Activated CD4-positive, CD25-positive, alpha-beta regulatory T cell treated with anti-CD3 and anti-CD28 coated beads, Interleukin-2, amount 50 U/mL, for 24 hours (primary cell): Measurements from ENCODE around the gene KYNU.
"Not testable (repeated sequence)": the region's sequence is repeated elsewhere in the genome, so short reads cannot be mapped to it uniquely, and the experiment has no call there.

Experiments
- ATAC-seq, 2 donors: fragments of 150-1000 bp; cut with Tn5 transposase; one replicate each; pipeline ENCODE4 v1.10.0; 2021; ENCODE audit warnings: mild to moderate bottlenecking in 1 of 2, moderate library complexity in 1 of 2

Gene KYNU

DNA sequence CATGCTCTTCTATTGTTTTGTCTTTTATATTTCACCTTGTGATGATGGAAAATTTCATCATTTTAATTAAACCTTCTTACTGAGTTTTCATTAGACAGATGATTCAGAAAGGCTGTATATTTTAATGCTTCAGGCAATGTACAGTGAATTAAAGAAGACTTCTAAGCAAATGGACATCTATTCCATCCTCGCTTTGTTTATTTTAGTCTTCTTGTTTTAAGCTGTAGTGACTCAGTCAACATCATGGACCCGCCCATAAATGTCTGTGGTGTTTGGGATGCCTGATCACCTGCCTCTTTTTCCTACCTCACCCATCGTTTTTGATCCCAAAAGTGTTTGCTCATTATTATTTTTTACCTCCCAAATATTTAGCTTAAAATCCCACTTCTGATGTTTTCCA lies 43.1 kb downstream of the KYNU start:
- no peak for ATAC-seq

DNA sequence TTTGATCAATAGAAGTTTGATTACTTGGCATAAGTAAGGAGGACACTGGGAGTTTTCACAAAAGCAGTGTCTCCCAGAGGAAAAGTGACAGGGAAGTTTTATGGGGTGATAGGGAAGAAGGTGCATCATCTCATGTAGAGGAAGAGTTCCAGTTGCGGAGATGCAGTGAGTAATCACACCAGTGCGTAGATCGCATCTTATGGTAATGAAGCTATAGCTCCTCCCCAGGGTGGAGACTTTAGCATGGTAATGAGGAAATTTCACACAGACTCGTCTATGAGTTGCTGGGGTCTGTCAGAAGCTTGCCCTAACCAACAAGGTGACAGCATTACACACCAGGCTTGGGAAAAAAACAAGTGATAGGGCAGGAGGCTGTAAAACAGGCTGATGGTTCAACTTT lies 49.0 kb downstream of the KYNU start:
- no peak for ATAC-seq

DNA sequence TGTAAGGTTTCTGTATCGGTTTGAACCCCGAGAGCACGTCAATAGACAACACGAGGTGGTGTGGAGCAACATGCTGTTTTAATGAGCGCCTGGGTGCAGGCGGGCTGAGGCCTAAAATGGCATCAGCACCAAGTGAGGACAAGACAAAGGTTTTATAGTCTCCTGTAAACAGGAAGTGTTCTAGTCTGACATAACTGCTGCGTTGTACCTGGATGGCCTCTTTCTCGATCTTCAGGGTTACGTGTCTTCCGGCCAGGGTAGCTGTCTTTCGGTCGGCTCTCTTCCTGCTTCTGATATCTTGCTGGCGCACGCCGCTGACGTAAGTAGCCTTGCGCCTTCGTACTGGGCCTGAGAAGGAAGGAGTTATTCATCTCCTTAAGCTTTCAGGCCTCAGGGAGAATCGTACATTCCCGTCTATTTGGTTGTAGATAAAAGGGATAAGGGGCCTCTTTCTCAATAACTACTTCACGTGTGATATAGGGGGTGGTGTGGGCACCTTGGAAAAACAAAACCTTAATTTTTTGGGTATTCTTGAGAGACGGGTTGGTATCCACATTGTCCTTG lies 53.5 kb downstream of the KYNU start:
- no peak for ATAC-seq

DNA sequence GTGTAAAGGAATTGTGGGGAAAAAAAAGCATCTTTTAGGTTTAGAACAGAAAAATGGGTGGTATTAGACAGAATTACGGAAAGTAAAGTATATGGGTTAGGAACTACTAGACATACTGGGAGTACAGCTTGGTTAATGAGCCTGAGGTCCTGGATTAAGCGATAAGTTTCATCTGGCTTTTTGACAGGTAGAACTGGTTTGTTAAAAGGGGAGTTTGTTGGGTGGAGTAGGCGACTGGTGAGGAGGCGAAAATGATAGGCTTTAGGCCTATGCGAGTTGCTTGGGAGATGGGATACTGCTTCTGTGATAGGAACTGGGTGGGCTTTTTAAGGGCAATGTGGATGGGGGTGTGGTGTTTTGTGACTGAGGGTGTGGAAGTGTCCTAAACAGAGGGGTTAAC lies 56.5 kb downstream of the KYNU start:
- ATAC-seq: no peak

DNA sequence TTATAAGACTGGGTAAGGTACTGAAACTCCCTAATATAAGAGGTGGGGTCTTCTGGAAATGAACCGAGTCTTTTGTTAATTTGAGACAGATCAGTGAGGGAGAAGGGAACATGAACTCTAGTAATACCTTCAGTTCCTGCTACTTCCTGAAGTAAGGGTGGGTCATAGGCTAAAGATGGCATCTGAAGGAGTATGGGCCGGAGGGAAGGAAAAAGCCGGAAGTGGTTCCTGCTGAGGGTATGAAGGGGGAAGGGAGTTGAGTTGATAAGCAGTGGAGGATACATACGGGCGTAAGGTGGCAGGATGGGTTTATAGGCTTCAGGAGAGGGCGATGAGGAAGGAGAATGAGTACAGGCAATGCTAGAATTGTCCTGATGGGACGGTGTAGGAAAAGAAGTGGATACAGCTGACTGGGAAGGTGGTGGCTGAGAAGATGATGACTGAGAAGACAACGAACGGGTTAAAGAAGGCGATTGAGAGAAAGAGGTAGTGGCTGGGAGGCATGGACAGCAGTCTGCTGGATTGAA lies 58.2 kb downstream of the KYNU start:
- no peak for ATAC-seq

DNA sequence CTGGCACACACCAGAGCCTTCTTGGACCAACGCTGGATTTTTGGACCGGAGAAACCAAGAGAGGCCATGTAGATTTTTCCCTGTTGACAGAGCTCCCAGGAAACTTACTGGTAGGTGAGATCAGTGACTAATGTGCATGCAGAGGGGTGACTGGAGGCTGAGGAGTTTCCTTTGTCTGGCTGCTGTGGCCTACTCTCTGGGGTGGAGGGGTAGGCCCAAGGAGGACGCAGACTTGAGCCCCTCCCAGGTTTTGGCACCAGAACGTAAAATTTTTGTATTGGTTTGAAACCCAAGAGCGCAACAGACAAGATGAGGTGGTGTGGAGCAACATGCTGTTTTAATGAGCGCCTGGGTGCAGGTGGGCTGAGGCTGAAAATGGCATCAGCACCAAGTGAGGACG lies 59.2 kb downstream of the KYNU start:
- no peak for ATAC-seq

DNA sequence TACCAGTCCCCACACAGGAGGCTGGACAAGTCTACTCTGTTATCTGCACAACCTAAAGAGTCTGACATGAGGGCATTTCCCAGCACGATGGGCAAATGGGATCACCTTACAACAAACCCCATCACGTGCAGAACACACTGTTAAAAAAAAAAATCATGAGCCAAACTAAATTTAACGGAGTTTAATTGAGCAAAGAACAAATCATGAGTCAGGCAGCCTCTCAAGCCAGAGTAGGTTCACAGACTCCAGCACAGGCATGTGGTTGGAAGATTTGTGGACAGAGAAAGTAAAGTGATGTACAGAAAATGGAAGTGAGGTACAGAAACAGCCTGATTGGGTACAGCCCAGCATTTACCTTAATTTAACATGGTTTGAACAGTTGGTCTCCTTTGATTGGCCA lies 59.9 kb downstream of the KYNU start:
- no peak for ATAC-seq

DNA sequence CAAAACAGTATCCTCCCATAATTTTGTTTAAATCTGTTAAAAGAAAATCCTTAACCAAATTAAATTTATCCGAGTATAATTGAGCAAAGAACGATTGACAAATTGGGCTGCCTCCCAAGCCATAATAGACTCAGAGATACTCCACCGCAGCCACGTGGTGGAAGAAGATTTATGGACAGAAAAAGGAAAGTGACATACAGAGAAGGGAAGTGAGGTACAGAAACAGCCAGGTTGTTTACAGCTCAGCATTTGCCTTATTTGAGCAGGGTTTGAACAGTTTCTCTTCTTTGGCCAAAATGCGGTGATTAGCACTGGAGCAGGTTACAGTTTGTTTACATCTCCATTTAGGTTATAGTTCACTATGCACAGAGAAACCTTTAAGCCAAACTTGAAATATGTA lies 60.8 kb downstream of the KYNU start:
- ATAC-seq: no peak

DNA sequence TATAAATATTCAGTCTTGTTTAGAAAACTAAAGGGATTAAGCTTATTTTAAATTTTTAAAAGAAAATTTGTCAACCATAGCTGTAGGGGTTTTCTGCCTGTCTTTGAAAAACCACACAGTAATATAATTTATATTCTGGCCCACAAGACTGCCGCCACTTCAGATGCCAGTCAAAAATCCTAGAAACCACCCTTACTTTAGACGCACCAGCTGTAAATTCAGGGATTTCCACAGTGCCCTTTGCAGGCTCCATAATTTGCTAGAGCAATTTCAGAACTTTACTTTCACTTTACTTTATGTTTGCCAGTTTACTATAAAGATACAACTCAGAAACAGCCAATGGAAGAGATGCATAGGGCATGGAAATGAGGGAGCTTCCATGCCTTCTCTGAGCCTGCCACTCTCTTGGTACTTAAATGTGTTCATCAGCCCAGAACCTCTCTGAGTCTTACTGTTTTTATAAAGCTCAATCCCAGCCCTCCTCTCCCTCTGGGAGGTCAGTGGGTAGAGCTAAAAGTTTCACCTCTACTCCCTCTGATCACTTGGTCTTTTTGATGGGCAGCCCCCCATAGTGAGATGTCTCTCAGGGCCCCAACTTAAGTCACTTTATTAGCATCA lies 63.3 kb downstream of the KYNU start:
- ATAC-seq: no peak

DNA sequence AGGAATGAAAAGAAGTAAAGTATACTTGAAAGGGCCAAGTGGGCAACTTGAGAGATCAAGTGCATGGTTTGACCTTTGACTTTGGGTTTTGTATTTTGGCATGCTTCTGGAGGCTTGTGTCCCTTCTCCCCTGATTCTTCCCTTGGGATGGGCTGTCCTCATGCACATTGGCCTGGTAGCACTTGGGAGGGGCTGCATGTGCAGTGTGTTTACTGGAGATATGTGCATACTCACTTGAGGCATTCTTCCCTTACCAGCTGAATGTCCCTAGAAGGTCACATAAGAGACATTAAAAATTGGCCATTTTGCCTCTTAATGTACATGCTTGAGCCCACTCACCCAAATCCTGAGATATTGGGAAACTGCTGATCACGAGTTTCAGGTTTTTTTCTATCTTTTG lies 65.2 kb downstream of the KYNU start:
- no peak for ATAC-seq

DNA sequence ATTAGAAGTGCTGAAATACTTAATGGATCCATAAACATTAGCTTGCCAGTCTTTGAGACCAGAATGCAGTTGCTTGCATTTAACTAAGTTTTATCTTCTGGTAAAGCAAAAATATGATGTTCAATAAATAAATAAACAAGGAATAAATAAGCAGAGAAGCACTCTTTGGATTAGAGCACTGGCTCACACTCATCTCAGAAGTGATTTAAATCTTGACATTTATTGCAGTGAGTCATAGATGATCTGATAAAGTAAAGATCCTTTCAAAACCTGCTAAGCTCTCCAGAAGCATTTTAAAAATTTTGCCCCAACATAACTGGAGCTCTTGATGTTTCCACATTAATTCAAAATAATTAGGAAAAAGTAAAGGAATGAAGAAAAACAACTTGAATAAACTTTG lies 66.8 kb downstream of the KYNU start:
- no peak for ATAC-seq

DNA sequence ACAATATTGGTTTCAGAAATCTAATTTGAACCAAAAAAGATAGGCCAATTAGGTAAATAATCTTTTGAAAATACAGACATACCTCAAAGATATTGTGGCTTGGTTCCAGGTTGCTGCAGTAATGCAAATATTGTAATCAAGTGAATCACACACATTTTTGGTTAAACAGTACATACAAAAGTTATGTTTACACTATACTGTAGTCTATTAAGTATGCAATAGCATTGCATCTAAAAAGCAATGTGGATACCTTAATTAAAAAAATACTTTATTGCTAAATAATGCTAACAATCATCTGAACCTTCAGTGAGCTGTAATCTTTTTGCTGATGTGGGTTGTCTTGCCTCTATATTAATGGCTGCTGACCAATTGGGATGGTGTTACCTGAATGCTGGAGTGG lies 67.3 kb downstream of the KYNU start:
- ATAC-seq: no peak

DNA sequence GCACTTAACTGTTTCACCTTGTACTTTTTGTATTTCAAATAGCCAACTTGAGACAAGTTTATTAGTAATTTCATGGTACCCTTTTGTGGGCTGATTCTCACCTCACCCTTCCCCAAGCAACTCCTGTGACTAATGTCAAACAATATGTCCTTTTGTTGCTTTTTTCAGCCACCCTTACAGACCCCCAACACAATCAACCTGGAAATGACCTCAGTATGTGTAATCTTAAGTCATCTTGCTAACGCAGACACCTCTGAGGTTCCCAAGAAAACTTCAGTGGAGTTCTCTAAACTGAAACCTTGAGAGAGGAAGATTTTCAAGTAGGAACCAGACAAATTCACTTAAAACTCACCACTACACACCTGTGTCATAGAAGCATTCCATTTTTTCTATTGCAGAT lies 69.5 kb downstream of the KYNU start:
- ATAC-seq: no peak

DNA sequence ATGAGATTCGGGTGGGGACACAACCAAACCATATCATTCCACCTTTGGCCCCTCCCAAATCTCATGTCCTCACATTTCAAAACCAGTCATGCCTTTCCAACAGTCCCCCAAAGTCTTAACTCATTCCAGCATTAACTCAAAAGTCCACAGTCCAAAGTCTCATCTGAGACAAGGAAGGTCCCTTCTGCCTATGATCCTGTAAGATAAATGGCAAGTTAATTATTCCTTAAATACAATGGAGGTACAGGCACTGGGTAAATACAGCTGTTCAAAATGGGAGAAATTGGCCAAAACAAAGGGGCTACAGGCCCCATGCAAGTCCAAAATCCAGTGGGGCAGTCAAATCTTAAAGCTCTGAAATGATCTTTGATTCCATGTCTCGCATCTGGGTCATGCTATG lies 71.3 kb downstream of the KYNU start:
- not testable (repeated sequence) for ATAC-seq

DNA sequence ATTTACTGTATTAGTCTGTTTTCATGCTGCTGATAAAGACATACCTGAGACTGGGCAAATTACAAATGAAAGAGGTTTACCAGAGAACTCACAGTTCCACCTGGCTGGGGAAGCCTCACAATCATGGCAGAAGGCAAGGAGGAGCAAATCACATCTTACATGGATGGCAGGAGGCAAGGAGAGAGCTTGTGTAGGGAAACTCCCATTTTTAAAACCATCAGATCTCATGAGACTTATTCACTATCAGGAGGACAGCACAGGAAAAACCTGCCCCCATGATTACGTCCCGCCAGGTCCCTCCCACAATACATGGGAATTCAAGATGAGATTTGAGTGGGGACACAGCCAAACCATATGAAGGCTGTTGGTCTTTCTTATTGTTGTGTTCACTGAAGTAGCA lies 72.9 kb downstream of the KYNU start:
- not testable (repeated sequence) for ATAC-seq

DNA sequence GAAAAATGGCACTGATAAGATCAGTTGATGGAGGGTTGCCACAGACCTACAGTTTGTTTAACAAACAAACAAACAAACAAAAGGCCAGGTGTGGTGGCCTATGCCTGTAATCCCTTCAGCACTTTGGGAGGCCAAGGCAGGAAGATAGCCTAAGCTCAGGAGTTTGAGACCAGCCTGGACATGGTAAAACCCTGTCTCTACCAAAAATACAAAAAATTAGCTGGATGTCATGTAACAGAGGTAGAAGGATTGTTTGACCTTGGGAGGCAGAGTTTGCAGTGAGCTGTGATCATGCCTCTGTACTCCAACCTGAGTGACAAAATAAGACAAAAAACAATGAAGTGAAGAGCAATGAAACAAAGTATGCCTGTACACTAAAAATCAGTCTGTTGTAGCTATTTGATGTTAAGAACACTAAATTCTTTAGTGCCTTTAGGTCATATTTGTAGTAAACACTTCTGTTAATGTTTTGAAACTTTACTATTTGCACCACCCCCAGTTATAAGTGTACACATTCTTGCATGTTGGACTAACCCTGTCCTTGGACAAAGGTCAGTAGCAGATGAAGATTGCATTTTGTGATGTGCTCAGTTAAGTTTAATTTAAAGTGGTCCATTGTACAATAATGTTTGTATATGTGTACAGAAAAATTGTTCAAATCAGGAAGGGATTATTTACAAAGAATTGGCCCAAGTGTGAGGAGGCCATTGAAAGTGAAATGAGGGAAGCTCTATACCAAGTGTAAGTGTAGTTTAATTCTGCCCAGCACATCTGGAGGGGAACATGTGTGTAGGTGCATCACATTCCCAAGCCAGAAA lies 73.9 kb downstream of the KYNU start:
- no peak for ATAC-seq

DNA sequence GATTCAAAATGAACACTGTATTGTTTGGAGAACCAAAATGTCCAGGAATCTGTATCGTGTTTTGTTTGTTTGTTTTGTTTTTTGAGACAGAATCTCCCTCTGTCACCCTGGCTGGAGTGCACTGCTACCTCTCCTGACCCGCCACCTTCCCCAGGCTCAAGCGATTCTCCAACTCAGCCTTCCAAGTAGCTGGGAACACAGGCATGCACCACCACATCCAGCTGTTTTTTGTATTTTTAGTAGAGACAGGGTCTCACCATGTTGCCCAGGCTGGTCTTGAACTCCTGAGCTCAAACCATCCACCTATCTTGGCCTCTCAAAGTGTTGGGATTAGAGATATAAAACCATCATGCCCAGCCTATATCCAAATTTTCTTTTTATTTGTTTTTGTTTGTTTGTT lies 74.6 kb downstream of the KYNU start:
- no peak for ATAC-seq

DNA sequence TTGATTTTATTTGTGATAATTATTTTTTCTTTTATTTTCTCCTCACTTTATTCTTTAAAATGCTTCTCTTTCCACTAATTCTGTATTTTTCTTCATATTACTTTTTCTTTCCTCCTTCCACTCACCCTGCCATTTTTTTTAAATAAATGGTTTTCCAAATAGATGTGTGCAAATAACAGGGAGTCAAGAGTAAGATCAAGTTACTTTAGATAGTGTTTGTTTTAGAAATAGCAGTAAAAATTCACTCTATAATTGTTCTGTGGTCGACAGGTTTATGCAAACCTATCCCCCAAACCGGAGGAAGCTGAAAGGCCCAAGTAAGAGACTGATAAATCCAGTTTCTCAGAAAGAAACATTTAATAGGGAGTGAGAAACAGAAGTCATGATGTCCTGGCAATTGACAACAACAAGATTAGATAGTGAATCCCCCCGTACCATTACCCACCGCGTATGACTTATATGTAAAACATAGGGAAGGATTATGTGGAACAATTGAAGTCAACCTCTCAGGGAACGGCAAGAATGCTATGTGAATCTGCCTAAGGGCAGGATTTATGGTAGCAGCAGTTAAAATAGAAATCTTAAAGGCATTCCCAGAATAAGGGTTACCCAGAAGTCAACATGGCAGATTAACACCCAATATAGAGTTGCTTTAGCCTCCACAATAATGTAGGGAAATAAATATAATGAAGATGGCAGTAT lies 75.5 kb downstream of the KYNU start:
- no peak for ATAC-seq

DNA sequence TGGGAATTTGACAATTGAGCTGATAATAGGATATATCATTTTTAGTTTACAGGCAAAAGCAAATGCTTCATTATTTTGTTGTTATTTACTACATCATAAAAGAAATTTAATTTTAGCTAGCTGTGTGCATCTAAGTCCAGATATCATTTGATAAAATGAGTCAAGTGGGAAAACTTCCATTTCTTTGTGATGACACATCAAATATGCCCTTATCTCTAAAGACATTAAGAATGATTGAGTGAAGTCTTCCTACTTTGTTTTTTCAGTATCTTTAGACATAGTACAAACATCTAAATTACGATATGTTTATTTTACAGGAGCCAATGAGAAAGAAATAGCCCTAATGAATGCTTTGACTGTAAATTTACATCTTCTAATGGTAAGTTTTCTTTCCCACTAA lies 77.0 kb downstream of the KYNU start:
- ATAC-seq: no peak

DNA sequence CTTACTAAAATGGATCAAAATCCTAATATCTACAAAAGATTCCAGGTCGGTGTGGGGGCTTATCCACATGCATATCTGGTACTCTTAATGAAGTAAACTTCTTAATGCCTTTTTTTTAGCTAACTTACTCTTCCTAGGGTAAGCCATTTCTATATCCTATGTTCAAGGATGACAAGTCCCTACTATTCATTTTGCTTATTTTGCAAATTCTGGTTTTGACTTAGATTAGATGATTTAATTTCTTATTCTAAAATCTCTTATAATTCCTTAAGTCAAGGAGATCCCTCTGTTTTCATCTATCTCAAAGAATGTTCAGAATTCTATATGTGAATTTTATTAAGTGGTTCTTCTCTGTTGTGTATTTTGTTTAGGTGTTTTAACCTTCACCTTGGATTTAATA lies 79.7 kb downstream of the KYNU start:
- ATAC-seq: no peak

DNA sequence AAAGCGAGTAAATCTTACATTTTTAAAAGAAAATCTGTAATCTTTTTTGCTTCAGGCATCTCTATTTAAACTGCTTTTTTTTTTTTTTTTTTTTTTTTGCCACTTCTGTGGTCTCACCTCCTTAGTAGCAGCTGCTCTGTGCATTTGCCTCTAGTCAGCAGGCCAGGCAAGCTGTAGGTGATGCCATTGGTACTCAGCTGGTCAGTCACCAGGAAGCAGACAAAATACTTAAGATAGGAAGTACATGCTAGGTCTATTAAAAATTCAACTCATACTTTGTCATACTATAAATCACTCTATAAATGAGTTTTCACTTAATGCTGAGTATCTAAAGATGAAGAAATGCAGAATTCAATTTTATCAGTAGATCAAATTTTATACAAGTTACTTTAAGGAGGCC lies 83.7 kb downstream of the KYNU start:
- no peak for ATAC-seq

DNA sequence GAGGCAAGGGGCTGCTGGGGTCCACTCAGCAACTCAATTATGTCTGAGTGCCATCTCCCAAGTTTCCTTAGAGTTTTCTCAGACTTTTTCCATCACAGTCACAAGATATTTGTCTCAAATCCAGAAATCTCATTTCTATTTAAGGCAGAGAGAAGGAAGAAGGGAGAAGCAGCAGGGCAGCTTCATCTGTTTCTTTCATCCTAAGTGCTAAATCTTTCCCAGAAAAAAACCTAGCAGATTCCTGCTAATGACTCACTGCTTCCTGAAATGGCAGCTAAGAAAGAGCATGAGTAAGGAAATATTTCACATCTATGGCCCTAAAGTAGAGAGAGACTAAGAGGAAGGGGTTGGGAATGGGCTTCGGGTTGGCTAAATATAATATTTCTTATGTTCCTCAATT lies 88.0 kb downstream of the KYNU start:
- ATAC-seq: no peak

DNA sequence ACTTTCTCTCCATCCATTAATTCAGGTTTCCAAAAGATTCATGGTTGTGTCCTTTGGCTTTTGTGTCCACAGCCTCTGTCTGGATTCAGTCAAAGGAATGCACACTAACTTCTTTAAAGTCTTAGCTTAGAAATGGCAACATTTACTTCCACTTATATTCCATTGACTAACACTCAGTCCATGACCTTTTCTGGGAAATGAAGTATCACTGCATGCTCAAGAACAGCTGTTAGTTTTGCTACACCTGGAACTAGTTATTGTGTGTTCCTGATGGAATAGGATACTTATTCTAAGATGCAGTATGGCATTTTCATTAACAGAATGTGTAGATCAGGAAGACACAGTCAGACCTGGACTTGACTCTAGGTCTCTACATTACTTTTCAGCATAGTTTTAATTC lies 88.8 kb downstream of the KYNU start:
- no peak for ATAC-seq

DNA sequence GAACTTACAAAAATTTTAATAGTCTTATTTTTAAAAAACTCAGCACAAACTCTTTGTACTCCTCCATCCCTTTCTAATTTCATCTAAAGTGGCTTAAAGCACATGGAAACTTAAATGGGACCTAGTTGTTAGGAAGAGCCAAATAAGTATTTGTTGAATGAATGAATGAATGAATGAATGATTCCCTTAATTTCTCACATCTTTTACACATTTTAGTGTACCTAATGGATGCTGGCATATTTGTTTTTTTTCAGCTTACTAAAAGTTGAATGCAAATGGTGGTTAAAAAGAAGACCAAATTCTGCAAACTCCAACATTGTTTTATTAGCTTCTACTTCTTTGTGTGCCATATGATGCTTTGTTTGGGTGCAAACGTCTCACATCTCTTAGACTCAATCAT lies 89.6 kb downstream of the KYNU start:
- ATAC-seq: no peak
